Epithelial cell of proximal tubule (primary cell): ENCODE measurements around the gene HLF. TPM values are rescaled to one million over a fixed set of nuclear protein-coding genes. Genes with fewer than 3 reads are reported as not detected.

ENCODE experiments used
- DNase-seq: peaks from one replicate; pipeline ENCODE4 v3.0.0-alpha.2; 2011; ENCODE audit warnings: low read depth
- H3K4me3 ChIP-seq: 2 replicates; pipeline ENCODE4 v1.5.1; 2011; ENCODE audit warnings: low read depth, mild to moderate bottlenecking, low read length
- CTCF ChIP-seq: conservative IDR thresholded peaks from 2 replicates; pipeline ENCODE4 v1.5.1; 2012; ENCODE audit warnings: low read depth, mild to moderate bottlenecking, low read length
- total RNA-seq: library from RNA; depleted of rRNA; stranded (reverse); fragments of >200 nt; gene quantifications from 2 replicates; pipeline ENCODE4 v1.2.3, GENCODE V29; 2015

HLF gene
- total RNA-seq, 1 donor from 2014 or later = 0.75 TPM

GRCh38 chr17:55285340-55286301 is 20.9 kb downstream of the HLF start:
- no peak for DNase-seq
- no peak overlapping the region for H3K4me3 ChIP-seq
- no peak for TF ChIP-seq CTCF

DNA sequence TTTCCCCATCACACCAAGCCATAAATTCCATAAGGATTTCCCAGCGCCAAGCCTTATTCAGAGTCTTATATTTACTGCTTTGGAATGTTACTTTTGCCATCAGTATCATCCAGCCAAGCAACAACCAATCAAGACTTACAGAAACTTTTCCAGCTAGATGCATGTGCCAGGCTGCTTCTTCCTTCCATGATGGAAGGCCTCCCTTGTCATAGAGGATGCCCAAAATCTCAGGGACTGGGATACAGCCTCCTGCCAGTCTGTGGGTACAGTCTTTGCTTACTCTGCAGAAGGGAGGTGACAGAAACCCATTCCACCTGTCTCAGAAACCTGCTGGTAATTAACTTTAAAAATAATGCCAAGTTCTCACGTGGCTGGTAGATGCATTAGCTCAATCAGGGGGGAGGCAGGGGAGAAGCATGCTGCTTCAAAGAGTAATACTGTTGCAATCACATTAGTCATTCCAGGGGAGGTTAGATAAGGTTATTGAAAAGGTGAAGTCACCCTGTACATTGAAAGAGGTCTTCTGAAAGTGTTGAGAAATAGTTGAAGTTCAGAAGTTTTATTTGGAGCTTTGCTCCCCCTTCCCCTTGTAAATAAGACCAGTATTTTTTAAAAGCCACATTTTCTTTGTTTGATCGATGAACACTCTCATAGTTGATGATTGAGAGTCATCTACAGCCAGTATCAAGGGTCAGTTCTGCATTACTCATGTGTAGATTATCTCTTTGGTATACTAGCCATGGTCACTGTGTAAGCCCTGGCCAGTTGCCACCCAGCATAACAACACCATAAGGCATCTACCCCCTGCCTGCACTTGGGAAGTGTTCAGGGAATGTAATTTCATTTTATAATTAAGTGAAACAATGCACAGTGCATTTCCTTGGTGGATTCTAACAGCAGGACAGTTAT is 22.2 kb downstream of the HLF start:
- TF ChIP-seq CTCF = no peak
- no peak overlapping the region for H3K4me3 ChIP-seq
- peak; percentile 96 for DNase-seq

- no peak for DNase-seq
- no peak for TF ChIP-seq CTCF
- no peak overlapping the region for H3K4me3 ChIP-seq
Measured at GRCh38 chr17:55288356-55289105, 23.8 kb downstream of the HLF start.

GRCh38 chr17:55289106-55289446 is 24.3 kb downstream of the HLF start:
- no peak for TF ChIP-seq CTCF
- DNase-seq = no peak
- H3K4me3 ChIP-seq = no peak overlapping the region

DNA sequence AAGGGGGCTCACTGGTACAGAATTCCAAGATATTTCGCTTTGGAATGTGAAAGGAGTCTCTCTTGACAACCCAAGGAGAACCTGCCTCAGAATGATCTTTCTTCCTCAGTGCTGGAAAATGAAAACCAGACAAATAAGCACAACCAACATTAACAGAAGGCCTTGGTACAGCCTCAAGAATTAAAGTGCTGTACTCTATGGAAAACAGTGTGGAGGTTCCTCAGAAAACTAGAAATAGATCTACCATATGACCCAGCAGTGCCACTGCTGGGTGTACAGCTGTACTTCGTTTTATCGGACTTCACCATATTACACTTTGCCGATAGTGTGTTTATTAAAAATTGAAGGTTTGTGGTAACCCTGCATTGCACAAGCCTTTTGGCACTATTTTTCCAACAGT is 25.2 kb downstream of the HLF start:
- H3K4me3 ChIP-seq = no peak overlapping the region
- DNase-seq = no peak
- TF ChIP-seq CTCF = no peak

DNA sequence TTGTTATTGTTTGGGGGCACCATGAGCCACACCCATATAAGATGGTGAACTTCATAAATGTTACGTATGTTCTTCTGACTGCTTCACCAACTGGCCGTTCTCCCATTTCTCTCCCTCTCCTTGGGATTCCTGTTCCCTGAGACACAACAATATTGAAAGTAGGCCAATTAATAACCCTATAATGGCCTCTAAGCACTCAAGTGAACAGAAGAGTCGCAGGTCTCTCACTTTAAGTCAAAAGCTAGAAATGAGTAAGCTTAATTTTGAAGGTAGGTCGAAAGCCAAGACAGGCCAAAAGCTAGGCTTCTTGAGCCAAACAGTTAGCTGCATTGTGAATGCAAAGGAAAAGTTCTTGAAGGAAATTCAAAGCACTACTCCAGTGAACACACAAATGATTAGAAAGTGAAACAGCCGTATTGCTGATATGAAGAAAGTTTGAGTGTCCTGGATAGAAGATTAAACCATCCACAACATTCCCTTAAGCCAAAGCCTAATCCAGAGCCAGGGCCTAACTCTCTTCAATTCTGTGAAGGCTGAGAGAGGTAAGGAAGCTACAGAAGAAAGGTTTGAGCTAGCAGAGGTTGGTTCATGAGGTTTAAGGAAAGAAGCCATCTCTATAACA is 25.8 kb downstream of the HLF start:
- no peak for DNase-seq
- TF ChIP-seq CTCF = no peak
- H3K4me3 ChIP-seq = no peak overlapping the region
